Trophoblast cell (in vitro differentiated cells and primary cell): ENCODE measurements around the gene AQP10.
A peak's percentile ranks its signal among the peaks of the same experiment; 100 is the strongest.

Experiments used
- DNase-seq, 2 donors: peaks; one replicate each; pipeline ENCODE4 v3.0.0-alpha.2; 2016
- H2AFZ ChIP-seq: 2 replicates; pipeline ENCODE4 v1.6.1; 2013; ENCODE audit warnings: low read length, moderate library complexity, mild to moderate bottlenecking; ENCODE audit not compliant: insufficient read depth, poor library complexity
- H2AK5ac ChIP-seq: 2 replicates; pipeline ENCODE4 v1.6.1; 2013; ENCODE audit warnings: mild to moderate bottlenecking, low read length
- H2BK120ac ChIP-seq: 2 replicates; pipeline ENCODE4 v1.6.1; 2013; ENCODE audit warnings: low read length, mild to moderate bottlenecking, moderate library complexity; ENCODE audit not compliant: insufficient read depth, poor library complexity
- H2BK12ac ChIP-seq: 2 replicates; pipeline ENCODE4 v1.6.1; 2013; ENCODE audit warnings: mild to moderate bottlenecking, low read length, moderate library complexity
- H2BK5ac ChIP-seq: 2 replicates; pipeline ENCODE4 v1.6.1; 2013; ENCODE audit warnings: low read length, low read depth, moderate library complexity, mild to moderate bottlenecking; ENCODE audit not compliant: poor library complexity
- H3K14ac ChIP-seq: 2 replicates; pipeline ENCODE4 v1.6.1; 2013; ENCODE audit warnings: mild to moderate bottlenecking, low read length
- H3K18ac ChIP-seq: 2 replicates; pipeline ENCODE4 v1.6.1; 2013; ENCODE audit warnings: mild to moderate bottlenecking, low read length
- H3K23ac ChIP-seq: 2 replicates; pipeline ENCODE4 v1.6.1; 2013; ENCODE audit warnings: low read length
- H3K27ac ChIP-seq: 2 replicates; pipeline ENCODE4 v1.5.1; 2013; ENCODE audit warnings: low read depth, mild to moderate bottlenecking, inconsistent platforms, low read length, moderate library complexity
- H3K27me3 ChIP-seq: 2 replicates; pipeline ENCODE4 v1.6.1; 2013; ENCODE audit warnings: inconsistent platforms, mild to moderate bottlenecking, low read length, moderate library complexity; ENCODE audit not compliant: insufficient read depth
- H3K36me3 ChIP-seq, 2 experiments: 1 replicate in 1 of 2; 2 replicates in 1 of 2; pipeline ENCODE4 v1.6.1; 2013; ENCODE audit warnings: low read length in 2 of 2, mild to moderate bottlenecking in 2 of 2, moderate library complexity in 1 of 2; ENCODE audit not compliant: insufficient read depth in 2 of 2, control insufficient read depth in 1 of 2
- H3K4ac ChIP-seq: 2 replicates; pipeline ENCODE4 v1.6.1; 2013; ENCODE audit warnings: low read depth, mild to moderate bottlenecking, low read length, moderate library complexity
- H3K4me1 ChIP-seq, 2 experiments: 1 replicate in 1 of 2; 2 replicates in 1 of 2; pipeline ENCODE4 v1.6.1; 2013; ENCODE audit warnings: low read length in 2 of 2, mild to moderate bottlenecking in 2 of 2, moderate library complexity in 1 of 2; ENCODE audit not compliant: insufficient read depth in 2 of 2, control insufficient read depth in 1 of 2
- H3K4me2 ChIP-seq: 2 replicates; pipeline ENCODE4 v1.6.1; 2013; ENCODE audit warnings: inconsistent platforms, mild to moderate bottlenecking, low read length, moderate library complexity
- H3K4me3 ChIP-seq: 2 replicates; pipeline ENCODE4 v1.5.1; 2013; ENCODE audit warnings: mild to moderate bottlenecking, low read depth, low read length, inconsistent platforms
- H3K79me1 ChIP-seq: one replicate; pipeline ENCODE4 v1.6.1; 2013; ENCODE audit warnings: low read length
- H3K79me2 ChIP-seq: 2 replicates; pipeline ENCODE4 v1.6.1; 2013; ENCODE audit warnings: low read length, mild to moderate bottlenecking; ENCODE audit not compliant: control insufficient read depth, insufficient read depth, poor library complexity
- H3K9ac ChIP-seq: 2 replicates; pipeline ENCODE4 v1.6.1; 2013; ENCODE audit warnings: mild to moderate bottlenecking, low read length
- H3K9me3 ChIP-seq: 2 replicates; pipeline ENCODE4 v1.6.1; 2013; ENCODE audit warnings: low read depth, mild to moderate bottlenecking, control low read depth, inconsistent platforms, low read length; ENCODE audit not compliant: insufficient read depth
- H4K12ac ChIP-seq: 2 replicates; pipeline ENCODE4 v1.6.1; 2013; ENCODE audit warnings: low read depth, mild to moderate bottlenecking, low read length, moderate library complexity
- H4K8ac ChIP-seq: 2 replicates; pipeline ENCODE4 v1.6.1; 2013; ENCODE audit warnings: low read depth, mild to moderate bottlenecking, low read length, moderate library complexity
- H4K91ac ChIP-seq: one replicate; pipeline ENCODE4 v1.6.1; 2013; ENCODE audit warnings: low read depth, mild to moderate bottlenecking, low read length, moderate library complexity
- WGBS: extraction: QIAGEN DNeasy Blood & Tissue Kit; methylation state at CpG from one replicate; pipeline ENCODE4 v1.1.7; 2013; ENCODE audit warnings: missing lambda C conversion rate; ENCODE audit not compliant: insufficient read length, insufficient coverage; ENCODE audit errors: extremely low coverage; 5-methylcytosine and 5-hydroxymethylcytosine counted together

Gene AQP10

DNA sequence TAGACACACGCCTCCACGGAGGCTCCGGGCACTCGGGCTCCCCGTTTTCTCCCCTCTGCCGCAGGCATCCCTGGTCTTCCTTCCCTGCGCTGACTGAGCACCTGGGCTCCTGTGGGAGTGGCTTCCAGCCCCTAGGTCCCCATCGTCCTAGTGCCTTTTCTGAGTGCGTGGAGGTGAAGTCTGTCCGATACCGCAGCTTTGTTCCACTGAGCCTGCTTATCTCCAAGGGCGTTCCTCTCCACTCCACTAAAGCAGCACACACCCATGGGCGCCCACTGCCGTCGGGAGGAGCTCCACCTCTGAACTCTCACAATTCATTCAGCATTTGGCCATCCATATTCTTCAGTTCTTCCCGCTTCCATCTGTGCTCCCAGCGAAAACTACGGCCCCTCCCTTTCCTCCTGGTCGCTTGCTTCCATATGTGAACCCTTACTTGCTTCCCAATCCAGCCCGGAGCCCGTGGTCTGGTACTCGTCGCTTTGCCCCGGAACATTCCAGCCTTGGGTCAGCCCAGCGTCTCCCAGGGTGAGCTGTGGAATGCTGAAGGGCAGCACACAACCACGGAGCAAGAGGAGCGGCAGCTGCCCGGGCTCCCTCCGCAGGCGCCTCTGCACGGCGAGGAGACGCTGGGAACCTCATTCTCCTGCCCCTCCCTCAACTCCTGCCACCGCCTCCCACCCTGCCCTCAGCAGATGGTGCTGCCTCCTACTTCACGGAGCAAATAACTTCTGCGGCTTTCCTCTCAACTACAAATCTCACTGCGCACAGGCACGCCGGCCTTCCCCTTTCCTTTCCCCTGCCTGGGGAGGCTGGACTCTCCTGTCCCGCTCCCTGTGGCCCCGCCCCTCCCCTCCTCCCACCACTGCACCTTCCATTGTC, 31.9 kb downstream of the AQP10 start:
- Histone ChIP-seq H2AFZ (peak overlapping the region; percentile 68), H3K4me2 (peak overlapping the region; percentile 66), H3K18ac (no peak overlapping the region), H3K4me1 (peaks cover 17 to 22% of the 10 kb centered on the region in 2 experiments), H3K27ac (no peak overlapping the region), H4K12ac (no peak overlapping the region), H3K9ac (no peak overlapping the region), H3K79me2 (no peaks in the 10 kb centered on the region), H3K9me3 (no peaks in the 10 kb centered on the region), H2AK5ac (no peak overlapping the region), H4K91ac (no peak overlapping the region), H4K8ac (no peak overlapping the region), H2BK5ac (no peak overlapping the region), H3K36me3 (peaks cover 15 to 16% of the 10 kb centered on the region in 2 experiments), H3K23ac (no peak overlapping the region), H2BK12ac (no peak overlapping the region), H3K4me3 (peak overlapping the region; percentile 19), H3K4ac (no peak overlapping the region), H3K79me1 (no peaks in the 10 kb centered on the region), H2BK120ac (no peak overlapping the region), H3K14ac (peak overlapping the region; percentile 37), H3K27me3 (no peaks in the 10 kb centered on the region)
- DNase-seq: peak; percentile 47 to 70
- no CpG with 5 or more reads among the region's 41 CpGs for WGBS

DNA sequence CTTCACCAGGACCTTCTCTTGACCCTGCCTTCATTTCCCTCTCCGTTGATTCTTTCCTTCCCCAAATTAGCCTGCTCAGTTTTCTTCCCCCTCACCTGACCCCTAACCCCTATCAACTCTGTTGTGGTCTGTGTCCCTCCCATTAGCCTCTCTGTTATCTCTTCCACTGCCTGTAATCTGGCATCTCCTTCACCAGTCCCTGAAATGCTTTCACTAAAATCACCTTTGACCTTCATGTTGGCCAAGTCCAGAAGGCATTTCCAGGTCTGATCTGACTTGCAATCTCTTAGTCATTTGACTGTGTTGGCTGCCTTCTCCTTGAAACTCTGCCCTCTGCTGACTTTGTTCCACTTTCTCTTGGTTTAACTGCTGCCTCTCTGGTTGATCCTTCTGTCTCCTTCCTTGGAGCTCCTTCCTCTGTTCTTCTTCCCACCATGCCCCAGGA, 32.6 kb downstream of the AQP10 start:
- H2AFZ ChIP-seq: no peak overlapping the region
- no peaks in the 10 kb centered on the region for H3K79me2 ChIP-seq
- H4K91ac ChIP-seq: no peak overlapping the region
- H2BK12ac ChIP-seq: no peak overlapping the region
- H4K12ac ChIP-seq: no peak overlapping the region
- peak; percentile 52 to 80 for DNase-seq
- H3K4ac ChIP-seq: no peak overlapping the region
- H3K36me3 ChIP-seq: peaks cover 12% of the 10 kb centered on the region in 2 experiments
- peak overlapping the region; percentile 66 for H3K4me2 ChIP-seq
- no peak overlapping the region for H3K4me3 ChIP-seq
- H3K9ac ChIP-seq: no peak overlapping the region
- WGBS: no CpG with 5 or more reads among the region's 1 CpG
- H3K14ac ChIP-seq: no peak overlapping the region
- H2BK5ac ChIP-seq: no peak overlapping the region
- no peak overlapping the region for H3K23ac ChIP-seq
- no peaks in the 10 kb centered on the region for H3K79me1 ChIP-seq
- no peaks in the 10 kb centered on the region for H3K27me3 ChIP-seq
- no peak overlapping the region for H2BK120ac ChIP-seq
- H3K27ac ChIP-seq: no peak overlapping the region
- peaks cover 17 to 18% of the 10 kb centered on the region in 2 experiments for H3K4me1 ChIP-seq
- no peak overlapping the region for H3K18ac ChIP-seq
- no peaks in the 10 kb centered on the region for H3K9me3 ChIP-seq
- H2AK5ac ChIP-seq: no peak overlapping the region
- H4K8ac ChIP-seq: no peak overlapping the region

DNA sequence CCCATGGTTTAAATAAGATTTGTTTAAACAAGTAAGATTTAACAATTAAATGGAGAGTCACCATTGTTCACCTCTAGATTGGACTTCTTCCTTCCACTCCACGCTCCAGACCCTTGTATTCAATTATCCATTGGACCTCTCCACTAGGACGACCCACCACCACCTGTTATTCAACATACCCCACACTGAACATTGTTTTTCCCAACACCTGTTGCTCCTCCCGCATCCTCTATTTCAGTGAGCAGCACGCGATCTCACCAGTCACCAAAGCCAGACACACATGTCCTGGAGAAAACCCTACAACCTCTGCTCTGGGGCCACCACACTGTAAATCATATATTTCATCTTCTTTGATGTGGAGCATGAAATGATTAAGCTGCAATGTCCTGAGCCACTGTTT, 33.1 kb downstream of the AQP10 start:
- no peak overlapping the region for H3K4ac ChIP-seq
- no peaks in the 10 kb centered on the region for H3K79me2 ChIP-seq
- no peak overlapping the region for H2AK5ac ChIP-seq
- H4K8ac ChIP-seq: no peak overlapping the region
- no peak overlapping the region for H4K91ac ChIP-seq
- H3K27me3 ChIP-seq: no peaks in the 10 kb centered on the region
- H3K36me3 ChIP-seq: peaks cover 7% of the 10 kb centered on the region in 2 experiments
- H3K14ac ChIP-seq: no peak overlapping the region
- H3K27ac ChIP-seq: no peak overlapping the region
- H3K4me1 ChIP-seq: peaks cover 17 to 18% of the 10 kb centered on the region in 2 experiments
- H3K9ac ChIP-seq: no peak overlapping the region
- H2BK5ac ChIP-seq: no peak overlapping the region
- H3K4me2 ChIP-seq: no peak overlapping the region
- no peaks in the 10 kb centered on the region for H3K79me1 ChIP-seq
- H2BK120ac ChIP-seq: no peak overlapping the region
- no peak overlapping the region for H2AFZ ChIP-seq
- no peak overlapping the region for H3K18ac ChIP-seq
- no peaks in the 10 kb centered on the region for H3K9me3 ChIP-seq
- no peak for DNase-seq
- no peak overlapping the region for H4K12ac ChIP-seq
- H2BK12ac ChIP-seq: no peak overlapping the region
- WGBS: no CpG with 5 or more reads among the region's 5 CpGs
- H3K23ac ChIP-seq: no peak overlapping the region
- H3K4me3 ChIP-seq: no peak overlapping the region

DNA sequence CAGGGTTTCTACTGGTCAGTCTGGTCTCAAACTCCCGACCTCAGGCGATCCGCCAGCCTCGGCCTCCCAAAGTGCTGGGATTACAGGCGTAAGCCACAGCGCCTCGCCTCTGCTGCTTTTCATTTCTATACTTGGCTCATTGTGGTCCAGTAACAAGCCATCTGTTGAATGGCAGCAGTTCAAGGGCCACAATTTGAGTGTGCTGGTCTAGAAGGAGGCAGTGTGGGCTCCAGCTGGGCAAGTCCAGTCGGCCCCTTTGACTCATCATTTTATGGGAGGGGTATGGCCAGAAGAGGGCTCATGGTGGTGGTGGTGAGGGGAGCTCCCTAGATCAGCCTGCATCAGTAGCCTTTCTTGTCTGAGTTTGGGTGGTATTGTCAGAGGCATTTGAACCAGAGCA, 37.6 kb downstream of the AQP10 start:
- H2BK12ac ChIP-seq: no peak overlapping the region
- H3K23ac ChIP-seq: no peak overlapping the region
- H3K18ac ChIP-seq: no peak overlapping the region
- H4K12ac ChIP-seq: no peak overlapping the region
- no peak overlapping the region for H4K8ac ChIP-seq
- peaks cover 3 to 5% of the 10 kb centered on the region in 2 experiments for H3K4me1 ChIP-seq
- H3K36me3 ChIP-seq: no peaks in the 10 kb centered on the region
- no peak overlapping the region for H3K14ac ChIP-seq
- H2BK5ac ChIP-seq: no peak overlapping the region
- H3K27ac ChIP-seq: no peak overlapping the region
- H2AK5ac ChIP-seq: no peak overlapping the region
- no CpG with 5 or more reads among the region's 8 CpGs for WGBS
- no peak overlapping the region for H4K91ac ChIP-seq
- H2BK120ac ChIP-seq: no peak overlapping the region
- H3K4me3 ChIP-seq: no peak overlapping the region
- no peaks in the 10 kb centered on the region for H3K79me1 ChIP-seq
- no peak overlapping the region for H3K4me2 ChIP-seq
- no peaks in the 10 kb centered on the region for H3K27me3 ChIP-seq
- H3K9me3 ChIP-seq: no peaks in the 10 kb centered on the region
- no peak for DNase-seq
- H2AFZ ChIP-seq: no peak overlapping the region
- H3K4ac ChIP-seq: no peak overlapping the region
- no peaks in the 10 kb centered on the region for H3K79me2 ChIP-seq
- H3K9ac ChIP-seq: no peak overlapping the region
